Thyroid gland (tissue), 4 donors: ENCODE data around the gene C12orf43. TPM values are rescaled to one million over a fixed set of nuclear protein-coding genes. Genes with fewer than 3 reads are reported as not detected.

Source experiments
- DNase-seq, 2 donors: peaks; one replicate each; pipeline ENCODE4 v3.0.0-alpha.2; 2019
- H3K27ac ChIP-seq, 3 donors: fragments of 200-600 bp; sonication (generic); 1 replicate in 2 of 3; 2 replicates in 1 of 3; pipeline ENCODE4 v1.5.1; 2016 to 2019; ENCODE audit warnings: mild to moderate bottlenecking in 1 of 3, moderate library complexity in 1 of 3
- H3K27me3 ChIP-seq: fragments of 200-600 bp; sonication (generic); one replicate; pipeline ENCODE4 v1.5.1; 2019
- H3K36me3 ChIP-seq, 2 donors: fragments of 200-600 bp; sonication (generic); one replicate each; pipeline ENCODE4 v1.5.1; 2016 to 2019
- H3K4me1 ChIP-seq, 2 donors: fragments of 200-600 bp; sonication (generic); one replicate each; pipeline ENCODE4 v1.5.1; 2017 to 2019
- H3K4me3 ChIP-seq, 3 donors: fragments of 200-600 bp; sonication (generic); replicated peaks in 1 of 3; 1 replicate in 2 of 3; 2 replicates in 1 of 3; pipeline ENCODE4 v1.5.1; 2016; ENCODE audit warnings: mild to moderate bottlenecking in 1 of 3
- H3K9me3 ChIP-seq: fragments of 200-600 bp; sonication (generic); one replicate; pipeline ENCODE4 v1.5.1; 2017
- POLR2A ChIP-seq, 2 donors: fragments of 450-650 bp; IDR thresholded peaks; one replicate each; pipeline ENCODE4 v1.6.1; 2017; ENCODE audit warnings: antibody characterized with exemption in 2 of 2, mild to moderate bottlenecking in 2 of 2, moderate library complexity in 1 of 2
- WGBS, 2 donors: methylation state at CpG; one replicate each; pipeline ENCODE4 v1.1.5; 2017; 5-methylcytosine and 5-hydroxymethylcytosine counted together
- intact Hi-C: fragments of 100-400 bp; cut with DNase I; formaldehyde crosslinking; loops from one replicate; pipeline ENCODE4 v1.15.1; 2023
- total RNA-seq, 4 donors: library from RNA; depleted of rRNA; stranded (reverse); fragments of >200 nt; gene quantifications; one replicate each; pipeline ENCODE4 v1.2.3, GENCODE V29; 2016
- TF ChIP-seq, protein P1 (sequence below), 6 experiments: fragments of 200-600 bp in 3 of 6; fragments of 450-650 bp in 3 of 6; sonication (generic) in 3 of 6; IDR thresholded peaks; one replicate each; pipeline ENCODE4 v1.5.1; 2016 to 2019; ENCODE audit warnings: antibody characterized with exemption in 6 of 6, mild to moderate bottlenecking in 2 of 6, inconsistent platforms in 1 of 6, moderate library complexity in 1 of 6

The C12orf43 gene
- total RNA-seq, 4 donors from 2014 or later, result 11.3 to 15.8 (median 13.0) TPM

DNA sequence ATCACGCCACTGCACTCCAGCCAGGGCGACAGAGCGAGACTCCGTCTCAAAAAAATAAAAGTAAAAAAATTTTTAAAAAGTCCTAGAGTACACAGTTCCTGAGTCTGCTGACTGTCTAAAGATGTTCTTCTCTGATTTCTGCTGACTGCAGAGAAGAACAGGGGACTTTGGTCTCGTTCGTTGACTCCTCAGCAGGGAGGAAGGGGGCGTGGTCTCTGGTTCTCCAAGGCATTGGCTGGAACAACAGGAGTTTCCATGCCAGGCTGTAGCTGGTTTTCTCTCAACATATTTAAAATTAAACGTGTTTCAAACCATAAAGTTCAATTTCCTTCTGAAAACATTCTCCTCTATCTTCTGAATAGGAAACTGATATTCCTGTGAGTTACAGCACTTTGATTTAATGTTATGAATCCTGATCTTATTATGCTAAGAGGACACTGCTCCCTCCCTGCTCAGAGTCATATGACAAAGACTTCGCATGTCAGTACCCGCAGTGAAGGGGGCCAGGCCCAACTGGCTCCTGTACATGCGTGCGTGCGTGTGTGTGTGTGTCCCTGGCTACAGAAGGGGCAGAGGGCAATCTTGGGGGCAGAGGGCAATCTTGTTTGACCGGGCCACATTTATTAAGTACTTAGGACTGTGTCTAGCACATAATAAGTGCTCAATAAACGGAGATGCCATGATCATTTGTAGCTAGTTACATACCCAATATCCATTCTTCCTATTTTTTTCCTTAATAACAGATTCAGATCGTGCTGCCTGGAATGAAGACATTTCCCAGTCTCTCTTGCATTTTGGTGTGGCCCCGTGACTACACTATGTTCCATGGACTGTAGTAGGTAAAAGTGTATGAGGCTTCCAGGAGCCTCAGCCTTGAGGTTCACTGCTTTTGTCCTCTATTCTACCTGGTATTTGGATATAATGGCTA is 54.4 kb downstream of the C12orf43 start:
- H3K27me3 ChIP-seq, result no peaks in the 10 kb centered on the region
- peak; percentile 51 to 61 for DNase-seq
- TF ChIP-seq, protein P1, sequence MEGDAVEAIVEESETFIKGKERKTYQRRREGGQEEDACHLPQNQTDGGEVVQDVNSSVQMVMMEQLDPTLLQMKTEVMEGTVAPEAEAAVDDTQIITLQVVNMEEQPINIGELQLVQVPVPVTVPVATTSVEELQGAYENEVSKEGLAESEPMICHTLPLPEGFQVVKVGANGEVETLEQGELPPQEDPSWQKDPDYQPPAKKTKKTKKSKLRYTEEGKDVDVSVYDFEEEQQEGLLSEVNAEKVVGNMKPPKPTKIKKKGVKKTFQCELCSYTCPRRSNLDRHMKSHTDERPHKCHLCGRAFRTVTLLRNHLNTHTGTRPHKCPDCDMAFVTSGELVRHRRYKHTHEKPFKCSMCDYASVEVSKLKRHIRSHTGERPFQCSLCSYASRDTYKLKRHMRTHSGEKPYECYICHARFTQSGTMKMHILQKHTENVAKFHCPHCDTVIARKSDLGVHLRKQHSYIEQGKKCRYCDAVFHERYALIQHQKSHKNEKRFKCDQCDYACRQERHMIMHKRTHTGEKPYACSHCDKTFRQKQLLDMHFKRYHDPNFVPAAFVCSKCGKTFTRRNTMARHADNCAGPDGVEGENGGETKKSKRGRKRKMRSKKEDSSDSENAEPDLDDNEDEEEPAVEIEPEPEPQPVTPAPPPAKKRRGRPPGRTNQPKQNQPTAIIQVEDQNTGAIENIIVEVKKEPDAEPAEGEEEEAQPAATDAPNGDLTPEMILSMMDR (IDR thresholded peaks at IDR 0.05), result no peak
- no peak for TF ChIP-seq POLR2A (IDR thresholded peaks at IDR 0.05)
- 66 to 68% methylated on average over 17 of the region's 17 CpGs for WGBS, 2 donors
- H3K36me3 ChIP-seq, result no peaks in the 10 kb centered on the region
- no peaks in the 10 kb centered on the region for H3K9me3 ChIP-seq
- no peak overlapping the region for H3K4me3 ChIP-seq
- H3K4me1 ChIP-seq, result no peaks in the 10 kb centered on the region
- no peak overlapping the region for H3K27ac ChIP-seq
- intact Hi-C loops, result no loop called here

DNA sequence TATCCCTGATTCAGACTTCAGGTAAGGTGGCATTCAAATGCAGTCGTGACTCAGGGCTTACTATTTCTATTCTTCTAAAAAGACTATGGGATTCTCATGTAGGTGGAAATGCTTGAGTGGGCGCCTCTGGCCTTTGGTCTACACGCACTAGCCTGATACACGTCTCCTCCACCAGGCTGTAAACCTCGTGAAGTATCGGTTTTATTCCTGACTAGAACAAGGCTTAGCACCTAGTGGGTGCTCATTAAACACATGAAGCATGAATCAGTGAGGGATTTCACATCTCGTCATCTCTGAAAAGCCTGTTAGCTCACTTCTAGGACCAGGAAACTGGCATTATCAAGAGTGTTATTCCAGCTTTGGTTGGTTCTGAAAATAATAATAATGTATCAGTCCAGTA is 55.6 kb downstream of the C12orf43 start:
- WGBS, 2 donors, result 73 to 79% methylated on average over 7 of the region's 7 CpGs
- Histone ChIP-seq H3K36me3 (no peaks in the 10 kb centered on the region), H3K4me3 (no peak overlapping the region), H3K4me1 (no peaks in the 10 kb centered on the region), H3K27ac (no peak overlapping the region), H3K9me3 (no peaks in the 10 kb centered on the region), H3K27me3 (no peaks in the 10 kb centered on the region)
- TF ChIP-seq, protein P1 (IDR thresholded peaks at IDR 0.05), result no peak
- no peak for TF ChIP-seq POLR2A (IDR thresholded peaks at IDR 0.05)
- intact Hi-C loops, result no loop called here
- DNase-seq, result no peak

DNA sequence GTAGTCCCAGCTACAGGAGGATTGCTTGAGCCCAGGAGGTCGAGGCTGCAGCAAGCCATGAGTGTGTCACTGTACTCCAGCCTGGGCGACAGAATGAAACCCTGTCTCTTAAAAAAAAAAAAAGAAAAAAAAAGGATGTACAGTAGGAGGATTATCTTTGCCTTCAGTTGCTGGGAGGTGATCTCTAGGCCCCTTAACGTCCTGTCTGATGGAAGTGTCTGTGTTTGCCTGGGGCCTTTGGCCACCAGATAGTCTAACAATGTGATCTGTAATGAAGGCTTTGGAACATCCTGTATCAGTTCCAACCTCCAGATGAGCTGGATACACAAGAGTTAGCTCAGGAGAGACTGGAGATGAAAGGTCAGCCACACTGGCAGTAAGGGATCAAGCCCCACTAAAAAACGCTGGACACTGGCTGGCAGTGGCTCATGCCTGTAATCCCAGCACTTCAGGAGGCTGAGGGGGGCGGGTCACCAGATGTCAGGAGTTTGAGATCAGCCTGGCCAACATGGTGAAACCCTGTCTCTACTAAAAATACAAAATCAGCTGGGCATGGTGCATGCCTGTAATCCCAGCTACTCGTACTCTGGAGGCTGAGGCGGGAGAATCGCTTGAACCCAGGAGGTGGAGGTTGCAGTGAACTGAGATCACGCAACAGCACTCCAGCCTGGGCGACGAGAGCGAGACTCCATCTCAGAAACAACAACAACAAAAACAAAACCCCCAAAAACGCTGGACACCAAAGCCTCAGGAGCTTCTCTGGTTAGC is 57.0 kb downstream of the C12orf43 start:
- intact Hi-C loops, result no loop called here
- WGBS, 2 donors, result 76 to 78% methylated on average over 13 of the region's 13 CpGs
- Histone ChIP-seq H3K27ac (no peak overlapping the region), H3K27me3 (no peaks in the 10 kb centered on the region), H3K4me1 (no peaks in the 10 kb centered on the region), H3K9me3 (no peaks in the 10 kb centered on the region), H3K36me3 (no peaks in the 10 kb centered on the region), H3K4me3 (no peak overlapping the region)
- no peak for TF ChIP-seq POLR2A (IDR thresholded peaks at IDR 0.05)
- TF ChIP-seq, protein P1 (IDR thresholded peaks at IDR 0.05), result no peak
- no peak for DNase-seq

DNA sequence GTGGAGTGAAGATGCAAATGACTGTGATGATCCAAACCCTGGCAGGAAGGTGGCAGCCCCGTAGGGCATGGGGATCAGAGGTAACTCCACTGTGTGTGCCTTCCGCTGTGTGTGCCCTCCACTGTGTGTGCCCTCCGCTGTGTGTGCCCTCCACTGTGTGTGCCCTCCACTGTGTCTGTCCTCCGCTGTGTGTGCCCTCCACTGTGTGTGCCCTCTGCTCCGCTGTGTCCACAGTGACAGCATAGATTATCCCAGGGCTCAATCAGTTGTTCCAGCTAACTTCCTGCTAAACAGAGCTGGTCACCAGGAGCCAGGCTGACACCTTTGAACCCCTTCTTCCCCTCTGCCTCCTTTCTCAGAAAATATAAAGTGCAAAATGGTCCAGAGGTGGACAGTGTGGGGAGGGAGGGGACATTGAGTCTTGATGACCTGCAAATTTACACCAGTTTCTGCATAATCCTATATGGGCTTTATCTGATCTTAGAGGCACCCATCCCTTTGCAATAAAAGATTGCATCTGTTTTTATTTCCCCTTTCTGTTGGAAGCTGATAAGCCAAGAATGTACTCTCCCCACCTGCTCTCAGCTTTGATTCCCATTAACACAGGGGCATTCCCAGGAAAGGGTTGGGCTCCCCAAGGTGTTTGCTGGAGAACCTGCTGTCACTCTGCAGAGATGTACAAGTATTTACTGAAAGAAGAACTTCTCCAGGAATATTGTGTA is 59.5 kb downstream of the C12orf43 start:
- TF ChIP-seq POLR2A (IDR thresholded peaks at IDR 0.05), result no peak
- TF ChIP-seq, protein P1 (IDR thresholded peaks at IDR 0.05), result no peak
- Histone ChIP-seq H3K9me3 (no peaks in the 10 kb centered on the region), H3K4me1 (no peaks in the 10 kb centered on the region), H3K27ac (no peak overlapping the region), H3K4me3 (no peak overlapping the region), H3K27me3 (no peaks in the 10 kb centered on the region), H3K36me3 (no peaks in the 10 kb centered on the region)
- DNase-seq, result no peak
- WGBS, 2 donors, result 70 to 91% methylated on average over 5 of the region's 5 CpGs
- intact Hi-C loops, result no loop called here
